Esophagus muscularis mucosa (tissue), 4 donors: ENCODE results near the gene TCERG1L. TPM values are rescaled to one million over a fixed set of nuclear protein-coding genes. Genes with fewer than 3 reads are reported as not detected.

Source experiments
- DNase-seq: peaks from one replicate; pipeline ENCODE4 v3.0.0-alpha.2; 2017; ENCODE audit errors: extremely low spot score
- H3K27ac ChIP-seq, 4 donors: fragments of 200-600 bp; sonication (generic); replicated peaks in 1 of 4; 1 replicate in 3 of 4; 2 replicates in 1 of 4; pipeline ENCODE4 v1.5.1; 2016 to 2019; ENCODE audit warnings: mild to moderate bottlenecking in 1 of 4
- H3K27me3 ChIP-seq, 4 donors: fragments of 200-600 bp; sonication (generic); one replicate each; pipeline versions ENCODE4 v1.5.1 to v1.6.0; 2016 to 2019
- H3K36me3 ChIP-seq, 4 donors: fragments of 200-600 bp; sonication (generic); one replicate each; pipeline ENCODE4 v1.5.1; 2016 to 2019
- H3K4me1 ChIP-seq, 4 donors: fragments of 200-600 bp; sonication (generic); one replicate each; pipeline ENCODE4 v1.5.1; 2016 to 2019
- H3K4me3 ChIP-seq, 4 donors: fragments of 200-600 bp; sonication (generic); 1 replicate in 2 of 4; 2 replicates in 2 of 4; pipeline ENCODE4 v1.5.1; 2016 to 2019; ENCODE audit warnings: mild to moderate bottlenecking in 4 of 4, moderate library complexity in 1 of 4
- H3K9me3 ChIP-seq, 4 donors: fragments of 200-600 bp; sonication (generic); 1 replicate in 3 of 4; 2 replicates in 1 of 4; pipeline ENCODE4 v1.5.1; 2016 to 2019
- EP300 ChIP-seq: sonication (generic); formaldehyde crosslinking; IDR thresholded peaks from one replicate; pipeline ENCODE4 v1.6.1; 2017; ENCODE audit warnings: antibody characterized with exemption
- POLR2A ChIP-seq: fragments of 450-650 bp; IDR thresholded peaks from one replicate; pipeline ENCODE4 v1.6.1; 2017; ENCODE audit warnings: antibody characterized with exemption, moderate library complexity, mild to moderate bottlenecking, low read depth
- POLR2AphosphoS5 ChIP-seq, 2 donors: sonication (generic); formaldehyde crosslinking; IDR thresholded peaks; one replicate each; pipeline ENCODE4 v1.6.1; 2017; ENCODE audit warnings: antibody characterized with exemption in 2 of 2
- WGBS: methylation state at CpG from one replicate; pipeline ENCODE4 v1.1.5; 2018; 5-methylcytosine and 5-hydroxymethylcytosine counted together
- intact Hi-C: fragments of 100-400 bp; cut with DNase I; formaldehyde crosslinking; loops from one replicate; pipeline ENCODE4 v1.15.1; 2023
- total RNA-seq, 4 donors: library from RNA; depleted of rRNA; stranded (reverse); fragments of >200 nt; gene quantifications; one replicate each; pipeline versions ENCODE4 v1.1.0 to v1.2.1, GENCODE V29; 2016
- TF ChIP-seq, protein P1 (sequence below), 3 experiments: fragments of 200-600 bp in 2 of 3; fragments of 450-650 bp in 1 of 3; sonication (generic) in 2 of 3; IDR thresholded peaks; one replicate each; pipeline ENCODE4 v1.5.1; 2017 to 2019; ENCODE audit warnings: antibody characterized with exemption in 3 of 3, mild to moderate bottlenecking in 2 of 3, moderate library complexity in 1 of 3

TCERG1L gene
- total RNA-seq, 4 donors from 2014 or later = not detected

GRCh38 chr10:131288648-131289047, 22.9 kb downstream of the TCERG1L start:
- no peak for DNase-seq
- 87% methylated on average over 12 of the region's 12 CpGs for WGBS
- H3K36me3 ChIP-seq = no peaks in the 10 kb centered on the region
- intact Hi-C loops = no loop called here
- H3K4me1 ChIP-seq = no peaks in the 10 kb centered on the region
- H3K27me3 ChIP-seq = peaks cover 0 to 4% (median 0%) of the 10 kb centered on the region in 4 donors
- TF ChIP-seq EP300 = no peak
- no peak for TF ChIP-seq POLR2A
- no peak for TF ChIP-seq POLR2AphosphoS5 (IDR thresholded peaks at IDR 0.05)
- TF ChIP-seq, protein P1, sequence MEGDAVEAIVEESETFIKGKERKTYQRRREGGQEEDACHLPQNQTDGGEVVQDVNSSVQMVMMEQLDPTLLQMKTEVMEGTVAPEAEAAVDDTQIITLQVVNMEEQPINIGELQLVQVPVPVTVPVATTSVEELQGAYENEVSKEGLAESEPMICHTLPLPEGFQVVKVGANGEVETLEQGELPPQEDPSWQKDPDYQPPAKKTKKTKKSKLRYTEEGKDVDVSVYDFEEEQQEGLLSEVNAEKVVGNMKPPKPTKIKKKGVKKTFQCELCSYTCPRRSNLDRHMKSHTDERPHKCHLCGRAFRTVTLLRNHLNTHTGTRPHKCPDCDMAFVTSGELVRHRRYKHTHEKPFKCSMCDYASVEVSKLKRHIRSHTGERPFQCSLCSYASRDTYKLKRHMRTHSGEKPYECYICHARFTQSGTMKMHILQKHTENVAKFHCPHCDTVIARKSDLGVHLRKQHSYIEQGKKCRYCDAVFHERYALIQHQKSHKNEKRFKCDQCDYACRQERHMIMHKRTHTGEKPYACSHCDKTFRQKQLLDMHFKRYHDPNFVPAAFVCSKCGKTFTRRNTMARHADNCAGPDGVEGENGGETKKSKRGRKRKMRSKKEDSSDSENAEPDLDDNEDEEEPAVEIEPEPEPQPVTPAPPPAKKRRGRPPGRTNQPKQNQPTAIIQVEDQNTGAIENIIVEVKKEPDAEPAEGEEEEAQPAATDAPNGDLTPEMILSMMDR (IDR thresholded peaks at IDR 0.05) = no peak
- H3K9me3 ChIP-seq = peaks cover 0 to 3% (median 0%) of the 10 kb centered on the region in 4 donors
- H3K27ac ChIP-seq = no peak overlapping the region
- H3K4me3 ChIP-seq = no peak overlapping the region

GRCh38 chr10:131282961-131283360, 28.6 kb downstream of the TCERG1L start:
- H3K9me3 ChIP-seq = peaks cover 0 to 3% (median 0%) of the 10 kb centered on the region in 4 donors
- no peaks in the 10 kb centered on the region for H3K36me3 ChIP-seq
- 81% methylated on average over 9 of the region's 9 CpGs for WGBS
- TF ChIP-seq POLR2AphosphoS5 (IDR thresholded peaks at IDR 0.05) (no peak), POLR2A (no peak), EP300 (no peak)
- TF ChIP-seq, protein P1 (IDR thresholded peaks at IDR 0.05) = no peak
- H3K4me3 ChIP-seq = no peak overlapping the region
- no peak for DNase-seq
- intact Hi-C loops = no loop called here
- no peaks in the 10 kb centered on the region for H3K4me1 ChIP-seq
- peaks cover 0 to 11% (median 0%) of the 10 kb centered on the region in 4 donors for H3K27me3 ChIP-seq
- H3K27ac ChIP-seq = no peak overlapping the region

- TF ChIP-seq POLR2A (no peak), EP300 (no peak), POLR2AphosphoS5 (IDR thresholded peaks at IDR 0.05) (no peak)
- TF ChIP-seq, protein P1 (IDR thresholded peaks at IDR 0.05) = no peak
- Histone ChIP-seq H3K4me1 (no peaks in the 10 kb centered on the region), H3K27me3 (peaks cover 0 to 16% (median 0%) of the 10 kb centered on the region in 4 donors), H3K27ac (no peak overlapping the region), H3K9me3 (peaks cover 0 to 3% (median 0%) of the 10 kb centered on the region in 4 donors), H3K4me3 (no peak overlapping the region), H3K36me3 (no peaks in the 10 kb centered on the region)
- DNase-seq = no peak
- intact Hi-C loops = no loop called here
- WGBS = 25% methylated on average over 1 of the region's 1 CpG
Observed at GRCh38 chr10:131280101-131280500, 31.4 kb downstream of the TCERG1L start.

DNA sequence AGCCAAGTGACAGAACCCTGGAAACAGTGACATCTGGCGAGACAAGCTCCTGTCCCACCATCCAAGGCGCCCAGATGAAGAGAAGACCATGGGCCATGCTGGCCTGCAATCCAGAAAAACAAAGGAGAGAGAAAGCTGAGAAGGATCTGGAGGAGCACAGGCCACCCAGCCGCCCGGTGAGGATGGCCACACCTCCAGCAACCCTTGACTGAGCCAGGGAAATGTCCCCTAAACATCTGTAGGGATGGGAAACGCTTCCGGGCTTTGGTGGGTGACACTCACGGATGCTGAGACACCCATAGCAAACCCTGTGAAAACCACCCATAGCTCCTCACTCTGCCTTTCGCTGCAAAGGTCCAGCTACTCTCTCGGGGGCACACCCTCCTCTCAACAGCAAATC, 32.0 kb downstream of the TCERG1L start:
- 83% methylated on average over 9 of the region's 9 CpGs for WGBS
- H3K27me3 ChIP-seq = peaks cover 0 to 16% (median 0%) of the 10 kb centered on the region in 4 donors
- TF ChIP-seq POLR2A = no peak
- TF ChIP-seq EP300 = no peak
- TF ChIP-seq POLR2AphosphoS5 (IDR thresholded peaks at IDR 0.05) = no peak
- TF ChIP-seq, protein P1 (IDR thresholded peaks at IDR 0.05) = no peak
- no peaks in the 10 kb centered on the region for H3K4me1 ChIP-seq
- no peak overlapping the region for H3K27ac ChIP-seq
- no peaks in the 10 kb centered on the region for H3K36me3 ChIP-seq
- no peak overlapping the region for H3K4me3 ChIP-seq
- no peaks in the 10 kb centered on the region for H3K9me3 ChIP-seq
- intact Hi-C loops = no loop called here
- DNase-seq = no peak

DNA sequence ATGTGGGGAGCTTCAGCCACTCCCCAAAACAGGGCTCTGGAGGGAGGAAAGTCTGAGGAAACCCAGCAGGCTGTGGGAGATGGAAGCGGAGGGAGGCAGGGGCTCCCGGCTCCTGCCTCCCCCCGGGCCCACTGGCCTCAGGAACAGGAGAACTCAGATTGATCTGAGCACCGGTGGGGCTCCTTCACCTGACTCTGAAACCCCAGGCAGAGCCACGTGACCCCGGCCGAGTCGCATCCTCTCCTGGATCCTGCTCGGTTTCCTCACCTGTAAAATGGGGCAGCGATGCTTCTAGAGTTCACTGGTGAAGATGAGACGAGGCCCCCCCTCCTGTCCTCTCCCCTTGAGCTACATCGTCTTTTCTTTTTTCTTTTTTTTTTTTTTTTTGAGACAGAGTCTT, 33.6 kb downstream of the TCERG1L start:
- DNase-seq = no peak
- no peaks in the 10 kb centered on the region for H3K4me1 ChIP-seq
- no peaks in the 10 kb centered on the region for H3K36me3 ChIP-seq
- TF ChIP-seq, protein P1 (IDR thresholded peaks at IDR 0.05) = no peak
- H3K4me3 ChIP-seq = no peak overlapping the region
- 88% methylated on average over 10 of the region's 12 CpGs for WGBS
- H3K9me3 ChIP-seq = no peaks in the 10 kb centered on the region
- intact Hi-C loops = no loop called here
- no peak overlapping the region for H3K27ac ChIP-seq
- H3K27me3 ChIP-seq = peaks cover 0 to 22% (median 0%) of the 10 kb centered on the region in 4 donors
